GM12874 (cell line): ENCODE results near the gene WIPF3.

Experiments
- CTCF ChIP-seq: IDR thresholded peaks from 2 replicates; pipeline ENCODE4 v1.5.1; 2011; ENCODE audit warnings: low read depth, mild to moderate bottlenecking, control low read depth, low read length, moderate library complexity; ENCODE audit not compliant: insufficient read depth

Gene WIPF3

DNA sequence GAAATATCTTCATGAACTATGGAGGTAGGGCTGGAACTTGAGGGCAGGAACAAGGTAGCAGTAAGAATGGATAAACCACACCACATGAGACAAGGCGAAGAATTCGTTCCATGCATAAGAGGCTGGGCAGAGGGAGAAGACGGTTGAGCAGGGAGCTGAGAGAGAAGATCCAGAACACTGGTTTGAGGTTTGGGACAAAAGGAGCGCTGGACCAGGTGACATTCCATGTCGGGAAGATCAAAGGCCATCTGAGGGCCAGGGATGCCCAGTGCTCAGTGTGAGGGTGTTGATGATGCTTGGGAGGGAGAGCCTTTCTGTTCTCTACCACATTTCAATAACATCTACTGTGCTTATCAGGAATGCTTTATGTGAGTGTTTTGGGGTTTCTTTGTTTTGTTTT, 52.8 kb downstream of the WIPF3 start:
- no peak for TF ChIP-seq CTCF

DNA sequence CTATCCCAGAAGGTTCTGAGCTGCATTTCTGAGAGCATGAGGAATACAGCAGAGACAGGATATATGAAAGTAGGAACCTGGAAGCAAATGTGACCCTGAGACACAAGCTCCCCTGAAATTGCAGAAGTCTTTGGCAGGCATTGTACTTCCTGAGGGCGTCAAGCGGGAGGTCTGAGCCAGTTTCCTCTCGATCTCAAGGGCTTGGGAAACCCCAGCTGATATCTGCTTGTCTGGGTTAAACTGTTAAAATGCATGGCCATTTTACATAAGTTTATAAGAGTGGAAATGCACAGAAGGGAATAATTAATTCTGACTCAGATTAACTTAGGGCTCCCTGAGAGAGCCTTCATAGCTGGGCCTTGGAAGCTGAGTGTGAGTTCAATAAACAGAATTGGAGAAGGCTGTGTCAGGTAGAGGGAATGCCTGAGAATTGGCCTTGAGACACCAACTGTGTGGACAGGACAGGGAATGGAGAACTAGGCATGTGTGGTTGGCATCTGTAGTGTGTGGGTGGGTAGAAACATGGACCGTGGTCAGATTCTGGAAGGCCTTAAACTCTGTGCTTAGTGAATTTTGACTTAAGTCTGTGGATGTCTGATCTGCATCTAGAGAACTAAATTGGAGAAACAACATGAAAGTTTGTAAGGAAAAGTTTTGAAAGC, 53.3 kb downstream of the WIPF3 start:
- no peak for TF ChIP-seq CTCF

DNA sequence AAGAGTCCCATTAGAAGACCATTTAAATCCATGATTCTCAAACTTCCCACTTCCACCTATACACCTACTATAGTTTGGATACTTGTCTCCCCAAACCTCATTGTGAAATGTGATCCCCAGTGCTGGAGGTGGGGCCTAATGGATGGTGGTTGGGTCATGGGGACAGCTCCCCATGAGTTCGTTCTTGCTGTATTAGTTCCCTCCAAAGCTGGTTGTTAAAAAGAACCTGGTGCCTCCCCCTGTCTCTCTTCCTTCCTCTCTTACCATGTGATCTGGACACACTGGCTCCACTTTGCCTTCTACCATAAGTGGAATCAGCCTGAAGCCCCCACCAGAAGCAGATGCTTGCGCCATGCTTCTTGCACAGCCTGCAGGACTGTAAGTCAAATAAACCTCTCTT, 53.9 kb downstream of the WIPF3 start:
- TF ChIP-seq CTCF = no peak

GRCh38 chr7:29861884-29862283, 55.6 kb downstream of the WIPF3 start:
- no peak for TF ChIP-seq CTCF

GRCh38 chr7:29864656-29865055, 58.3 kb downstream of the WIPF3 start:
- no peak for TF ChIP-seq CTCF

DNA sequence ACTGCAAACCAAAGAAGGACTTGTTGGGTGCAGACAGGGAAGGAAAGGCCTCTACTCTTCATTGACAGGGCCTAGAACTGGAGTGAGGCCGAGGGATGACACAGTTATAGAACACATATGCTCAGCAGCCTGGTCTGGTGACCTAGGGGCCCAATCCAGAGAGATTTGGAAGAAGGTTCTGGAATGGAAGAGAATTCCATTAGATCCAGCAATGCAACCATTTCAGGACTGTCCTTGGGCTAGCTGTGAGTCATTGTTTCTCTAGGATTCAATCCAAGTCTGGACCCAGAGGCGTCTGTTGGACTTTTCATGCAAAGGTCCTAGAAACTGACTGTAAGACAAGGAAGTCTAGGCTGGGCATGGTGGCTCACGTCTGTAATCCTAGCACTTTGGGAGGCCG, 59.2 kb downstream of the WIPF3 start:
- no peak for TF ChIP-seq CTCF

GRCh38 chr7:29866490-29866930, 60.2 kb downstream of the WIPF3 start:
- no peak for TF ChIP-seq CTCF
